Measurements from ENCODE around the gene NPFFR1.
"Not testable (repeated sequence)": the region's sequence is repeated elsewhere in the genome, so short reads cannot be mapped to it uniquely, and the experiment has no call there.

GRCh38 chr10:70257816-70258215 is 26.0 kb downstream of the NPFFR1 start:
- not testable (repeated sequence) for TF ChIP-seq POLR2AphosphoS5, EP300 (IDR thresholded peaks at IDR 0.05)

Data from esophagus muscularis mucosa (tissue), 3 donors.